HUDEP-2 (cell line): ENCODE results near the gene JMJD8.
A peak's percentile ranks its signal among the peaks of the same experiment; 100 is the strongest.

Experiments used
- DNase-seq, 76 experiments: peaks; one replicate each; lab custom pipeline; 2025; ENCODE audit not compliant: unreplicated experiment in 76 of 76; lab: John Stamatoyannopoulos, UW

The JMJD8 gene

DNA sequence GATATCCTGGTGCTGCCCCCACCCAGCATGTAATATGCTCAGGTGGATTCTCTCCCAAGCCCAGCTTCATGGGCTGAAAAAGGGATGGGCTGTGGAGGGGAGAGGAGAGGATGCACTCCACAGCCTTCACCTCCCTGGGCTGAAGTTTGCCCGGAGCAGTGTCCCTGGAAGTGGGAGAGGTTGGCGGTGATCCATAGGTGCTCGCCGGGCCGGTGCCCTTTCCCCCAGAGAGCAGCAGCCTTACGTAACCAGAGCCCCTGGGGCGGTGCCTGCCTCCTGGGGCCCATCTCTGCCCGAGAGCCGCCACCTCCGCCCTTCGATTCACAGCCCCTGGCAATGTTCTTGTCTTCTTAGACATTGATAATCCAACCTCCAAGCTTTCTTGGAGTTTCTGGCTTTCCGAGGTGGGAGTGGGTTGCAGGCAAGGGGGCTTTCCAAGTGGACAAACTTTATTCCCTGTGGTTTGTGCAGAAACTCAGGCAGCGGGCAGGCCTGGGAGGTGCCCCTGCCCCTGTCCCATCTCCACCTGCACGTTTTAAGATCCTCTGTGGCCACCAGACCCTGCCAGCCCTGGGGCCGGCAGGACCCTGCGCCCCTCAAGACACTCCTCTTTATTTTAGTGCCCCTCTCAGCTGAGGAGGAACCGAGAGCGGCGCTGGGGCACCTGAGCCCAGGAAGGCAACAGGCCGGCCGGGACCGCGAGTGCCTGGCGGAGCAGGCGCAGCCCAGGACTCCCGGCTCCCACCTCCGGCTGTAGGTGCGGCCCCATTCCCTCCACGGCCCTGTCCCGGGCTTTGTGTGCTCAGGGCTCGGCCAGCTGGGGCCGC is 38.1 kb downstream of the JMJD8 start:
- no peak for DNase-seq

- DNase-seq = no peak
These were observed 39.6 kb downstream of the JMJD8 start for GRCh38 chr16:644556-644955.

GRCh38 chr16:643050-643368 is 41.1 kb downstream of the JMJD8 start:
- DNase-seq = no peak

GRCh38 chr16:642189-643049 is 41.7 kb downstream of the JMJD8 start:
- DNase-seq = peak in 51 of 76 experiments; percentile 4 to 60 (median 35)

DNA sequence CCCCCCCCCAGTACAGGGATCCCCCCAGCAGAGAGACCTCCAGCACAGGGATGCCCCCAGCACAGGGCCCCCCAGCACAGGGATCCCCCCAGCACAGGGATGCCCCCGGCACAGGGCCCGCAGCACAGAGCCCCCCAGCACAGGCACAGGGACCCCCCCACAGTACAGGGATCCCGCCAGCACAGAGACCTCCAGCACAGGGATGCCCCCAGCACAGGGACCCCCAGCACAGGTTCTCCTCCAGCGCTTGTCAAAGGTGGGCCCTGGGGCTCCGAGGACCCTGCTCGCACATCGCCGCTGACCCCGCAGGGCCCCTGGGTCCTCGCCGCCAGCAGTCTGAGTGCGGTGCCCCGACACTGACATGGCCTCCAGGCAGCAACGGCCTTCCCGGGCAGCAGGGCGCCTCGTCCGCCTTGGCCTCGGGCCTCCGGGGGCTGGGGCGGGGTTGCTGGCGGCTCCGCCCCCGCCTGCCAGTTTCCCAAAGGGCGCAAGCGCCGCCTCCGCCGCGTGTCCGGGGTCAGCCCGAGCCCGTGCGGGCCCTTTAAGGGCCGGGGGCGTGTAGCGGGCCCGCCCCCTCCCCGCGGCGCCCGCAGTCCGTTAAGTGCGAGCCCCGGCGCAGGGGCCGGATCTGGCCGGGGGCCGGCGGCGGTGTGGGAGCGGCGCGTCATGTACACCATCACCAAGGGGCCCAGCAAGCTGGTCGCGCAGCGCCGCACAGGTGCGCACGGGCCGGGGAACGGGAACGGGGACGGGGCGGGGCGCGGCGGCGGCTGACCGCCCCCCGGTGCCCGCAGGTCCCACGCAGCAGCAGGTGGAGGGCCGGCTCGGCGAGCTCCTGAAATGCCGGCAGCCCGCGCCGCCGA is 42.6 kb downstream of the JMJD8 start, which contains the start of gene MCRIP2:
TSS of gene MCRIP2 (plus strand) at position 503 of the 863 bp plus-strand sequence. CDS start at position 667, 164 bp downstream.
- peak in 70 of 76 experiments; percentile 27 to 89 (median 73) for DNase-seq

DNA sequence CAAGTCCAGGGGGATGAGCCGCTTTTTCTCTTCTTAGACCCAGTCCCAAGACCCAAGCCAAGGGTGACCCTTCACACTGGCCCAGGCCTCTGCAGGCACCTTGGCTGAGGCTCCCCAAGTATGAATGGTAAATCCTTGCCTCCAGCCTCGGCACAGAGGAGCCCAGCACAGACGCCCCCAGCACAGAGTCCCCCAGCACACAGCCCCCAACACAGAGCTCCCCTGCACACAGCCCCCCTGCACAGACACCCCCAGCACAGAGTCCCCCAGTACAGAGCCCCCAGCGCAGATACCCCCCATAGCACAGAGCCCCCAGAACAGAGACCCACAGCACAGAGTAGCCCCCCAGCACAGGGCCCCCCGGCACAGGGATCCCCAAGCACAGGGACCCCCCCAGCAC is 43.5 kb downstream of the JMJD8 start:
- DNase-seq = no peak

GRCh38 chr16:638836-639235 is 45.3 kb downstream of the JMJD8 start:
- DNase-seq = no peak

DNA sequence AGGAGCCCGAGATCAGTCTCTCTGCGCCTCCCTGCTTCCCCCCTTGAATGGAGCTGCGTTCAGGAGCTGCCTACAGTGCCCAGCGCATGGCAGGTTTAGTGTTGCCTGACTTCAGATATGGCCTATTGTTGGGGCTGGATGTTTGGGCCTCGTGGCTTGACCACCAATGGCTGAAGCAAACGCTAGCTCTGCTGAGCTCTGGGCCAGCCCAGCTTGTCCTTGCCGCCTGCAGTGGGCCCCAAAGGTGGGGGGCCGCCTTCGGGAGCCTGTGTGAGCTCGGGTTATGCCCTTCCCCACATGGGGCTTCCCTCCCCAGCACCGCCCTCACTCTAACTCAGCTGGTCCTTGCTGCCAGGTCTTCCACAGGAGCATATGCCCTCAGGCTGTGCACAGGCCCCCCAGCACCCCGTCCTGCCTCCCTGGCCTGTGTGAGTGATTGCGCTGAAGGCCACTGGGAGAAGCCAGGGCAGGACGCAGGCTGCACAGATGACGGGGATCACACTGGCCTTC is 46.0 kb downstream of the JMJD8 start:
- DNase-seq = no peak

DNA sequence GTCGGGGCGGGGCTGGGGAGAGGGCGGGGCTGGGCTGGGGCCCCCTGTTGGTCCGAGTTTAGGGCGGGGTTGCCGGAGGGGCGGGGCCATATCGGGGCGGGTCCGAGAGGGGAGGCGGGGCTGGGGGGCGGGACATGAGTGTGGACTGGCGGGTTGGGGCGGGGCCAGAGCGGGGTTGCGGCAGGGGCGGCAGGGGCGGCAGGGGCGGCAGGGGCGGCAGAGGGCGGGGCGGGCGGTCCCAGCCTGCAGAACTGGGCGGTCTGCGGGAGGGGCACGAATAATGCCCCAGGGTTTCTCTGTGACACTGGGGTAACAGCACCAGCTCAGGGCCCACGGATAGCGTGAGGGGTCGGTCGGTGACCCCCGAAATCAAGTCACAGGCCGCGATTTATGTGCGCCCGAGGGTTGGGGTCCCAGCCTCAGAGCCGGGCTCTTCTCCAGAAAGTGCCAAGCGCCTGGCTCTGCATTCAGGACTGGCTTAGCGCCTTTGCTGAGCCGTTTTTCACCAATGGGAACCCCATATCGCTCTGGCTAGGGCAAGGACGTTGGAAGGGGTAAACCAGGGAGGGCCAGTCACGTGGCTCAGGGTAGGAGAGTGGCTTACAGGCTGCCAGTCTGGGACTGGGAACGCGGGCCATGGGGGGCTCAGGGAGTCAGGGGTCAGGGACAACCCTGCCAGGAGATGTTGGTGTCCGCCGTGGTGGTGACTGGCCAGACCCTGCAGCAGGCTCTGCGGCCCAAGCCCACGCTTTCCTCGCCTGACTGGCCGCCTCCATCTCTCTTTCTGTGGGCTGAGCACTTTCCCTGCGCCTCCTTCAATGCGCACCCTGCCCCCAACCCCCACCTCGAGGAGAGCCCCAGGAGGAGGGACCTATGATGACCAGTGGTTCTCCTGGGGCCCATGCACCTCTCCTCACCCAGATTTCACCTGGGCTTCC is 46.8 kb downstream of the JMJD8 start:
- peak in 58 of 76 experiments; percentile 11 to 94 (median 86) for DNase-seq

DNA sequence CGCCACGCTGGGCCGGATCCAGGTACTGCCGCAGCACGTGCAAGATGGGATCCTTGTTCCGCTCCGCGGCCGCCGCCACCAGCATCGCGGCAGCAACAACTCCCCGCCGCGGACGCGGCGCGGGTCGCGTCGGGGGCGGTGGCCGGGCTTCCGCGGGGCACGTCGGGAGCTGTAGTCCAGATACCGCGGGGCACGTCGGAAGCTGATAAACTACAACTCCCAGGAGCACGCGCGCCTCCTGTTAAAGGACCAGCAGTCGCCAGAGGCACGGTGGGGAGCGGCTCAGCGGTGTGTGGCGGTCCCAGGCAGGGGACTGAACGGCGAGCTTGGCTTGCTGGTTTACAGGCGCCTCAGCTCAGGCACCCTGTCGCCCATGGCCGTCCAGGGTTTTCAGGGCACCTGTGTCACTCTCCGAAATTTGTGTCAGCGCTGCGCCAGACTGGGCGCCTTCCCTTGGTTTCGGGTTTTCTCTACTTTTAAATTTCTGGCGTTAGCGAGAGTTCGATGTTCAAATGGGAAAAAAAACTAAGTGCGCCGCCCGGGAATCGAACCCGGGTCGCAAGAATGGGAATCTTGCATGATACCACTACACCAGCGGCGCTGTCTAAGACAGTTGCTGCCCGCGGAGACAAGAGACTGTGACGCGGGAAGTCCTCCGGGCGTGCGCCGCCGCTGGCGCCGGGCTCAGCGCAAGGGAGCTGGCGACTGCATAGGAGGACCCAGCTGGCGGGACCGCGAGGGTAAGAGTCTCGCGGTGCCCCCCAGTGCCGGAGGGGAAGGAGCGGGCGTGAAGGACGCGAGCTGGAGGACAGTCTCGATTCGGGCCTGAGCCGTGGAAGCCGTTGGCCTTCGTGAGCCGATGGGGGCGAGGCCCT is 47.7 kb downstream of the JMJD8 start, which contains the start of gene METTL26:
TSS of gene METTL26 (minus strand) at position 100 of the 875 bp plus-strand sequence. CDS start at position 85, 15 bp downstream.
- peak in 75 of 76 experiments; percentile 18 to 98 (median 88) for DNase-seq

DNA sequence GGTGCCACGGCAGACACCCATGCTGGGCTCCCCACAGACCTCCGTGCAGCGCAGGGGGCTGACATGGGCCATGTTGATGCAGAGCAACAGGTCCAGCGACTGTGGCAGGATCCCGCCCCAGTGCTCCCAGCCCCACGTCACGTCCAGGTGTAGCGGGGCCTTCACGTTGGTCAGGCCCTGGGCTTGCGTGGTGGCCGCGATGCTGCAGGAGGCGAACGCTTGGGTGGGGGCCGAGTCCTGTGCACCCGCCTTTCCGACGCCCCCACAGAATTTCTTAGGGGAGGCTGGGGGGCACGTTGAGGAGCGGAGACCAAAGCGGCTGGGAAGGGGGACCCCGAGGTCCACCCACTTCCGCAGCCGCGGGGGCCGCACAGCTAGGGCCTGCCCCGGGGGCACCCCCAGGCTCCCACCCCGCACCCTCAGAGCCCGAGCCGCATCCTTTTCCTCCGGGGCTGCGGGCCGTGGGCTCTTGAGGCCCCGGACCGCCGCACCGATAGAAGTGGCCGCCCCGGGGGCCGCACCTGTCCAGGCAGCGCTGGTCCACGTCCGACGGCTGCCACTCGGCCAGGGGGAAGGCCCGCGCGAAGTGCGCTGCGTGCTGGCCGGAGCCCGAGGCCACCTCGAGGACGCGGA is 48.4 kb downstream of the JMJD8 start:
- DNase-seq = no peak

GRCh38 chr16:634996-635395 is 49.1 kb downstream of the JMJD8 start:
- no peak for DNase-seq

DNA sequence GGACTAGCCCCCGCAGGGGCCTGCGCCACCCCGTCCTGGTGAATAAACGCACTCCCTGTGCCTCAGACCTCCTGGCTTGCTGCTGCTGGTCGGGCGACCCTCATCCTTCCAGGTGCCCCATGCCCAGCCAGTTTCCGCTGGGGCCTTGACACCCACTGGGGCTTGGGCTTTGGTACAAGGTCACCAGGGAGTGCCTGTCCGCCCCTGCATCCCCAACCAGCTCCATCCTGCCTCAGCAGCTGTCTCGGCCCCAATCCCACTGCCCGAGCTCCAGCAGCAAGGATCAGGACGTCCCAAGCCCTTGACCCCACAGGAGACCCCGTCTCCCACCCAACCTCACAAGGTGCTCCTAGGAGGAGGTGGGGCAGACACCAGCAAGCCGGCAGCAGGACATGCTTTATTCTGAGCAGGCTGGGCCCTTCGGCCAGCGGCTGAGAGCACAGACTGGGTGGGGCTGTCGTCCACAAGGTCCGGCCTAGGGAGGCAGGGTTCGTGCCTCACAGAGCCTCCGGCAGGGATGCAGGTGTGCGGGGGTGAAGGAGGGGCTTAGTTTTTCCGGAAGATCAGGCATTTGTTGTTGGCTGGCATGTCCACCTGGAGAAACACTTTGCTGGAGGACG is 50.0 kb downstream of the JMJD8 start:
- DNase-seq = no peak

DNA sequence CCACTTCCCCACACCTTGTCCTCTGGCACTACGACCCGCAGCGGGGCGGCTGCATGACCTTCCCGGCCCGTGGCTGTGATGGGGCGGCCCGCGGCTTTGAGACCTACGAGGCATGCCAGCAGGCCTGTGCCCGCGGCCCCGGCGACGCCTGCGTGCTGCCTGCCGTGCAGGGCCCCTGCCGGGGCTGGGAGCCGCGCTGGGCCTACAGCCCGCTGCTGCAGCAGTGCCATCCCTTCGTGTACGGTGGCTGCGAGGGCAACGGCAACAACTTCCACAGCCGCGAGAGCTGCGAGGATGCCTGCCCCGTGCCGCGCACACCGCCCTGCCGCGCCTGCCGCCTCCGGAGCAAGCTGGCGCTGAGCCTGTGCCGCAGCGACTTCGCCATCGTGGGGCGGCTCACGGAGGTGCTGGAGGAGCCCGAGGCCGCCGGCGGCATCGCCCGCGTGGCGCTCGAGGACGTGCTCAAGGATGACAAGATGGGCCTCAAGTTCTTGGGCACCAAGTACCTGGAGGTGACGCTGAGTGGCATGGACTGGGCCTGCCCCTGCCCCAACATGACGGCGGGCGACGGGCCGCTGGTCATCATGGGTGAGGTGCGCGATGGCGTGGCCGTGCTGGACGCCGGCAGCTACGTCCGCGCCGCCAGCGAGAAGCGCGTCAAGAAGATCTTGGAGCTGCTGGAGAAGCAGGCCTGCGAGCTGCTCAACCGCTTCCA is 50.6 kb downstream of the JMJD8 start:
- DNase-seq = no peak

DNA sequence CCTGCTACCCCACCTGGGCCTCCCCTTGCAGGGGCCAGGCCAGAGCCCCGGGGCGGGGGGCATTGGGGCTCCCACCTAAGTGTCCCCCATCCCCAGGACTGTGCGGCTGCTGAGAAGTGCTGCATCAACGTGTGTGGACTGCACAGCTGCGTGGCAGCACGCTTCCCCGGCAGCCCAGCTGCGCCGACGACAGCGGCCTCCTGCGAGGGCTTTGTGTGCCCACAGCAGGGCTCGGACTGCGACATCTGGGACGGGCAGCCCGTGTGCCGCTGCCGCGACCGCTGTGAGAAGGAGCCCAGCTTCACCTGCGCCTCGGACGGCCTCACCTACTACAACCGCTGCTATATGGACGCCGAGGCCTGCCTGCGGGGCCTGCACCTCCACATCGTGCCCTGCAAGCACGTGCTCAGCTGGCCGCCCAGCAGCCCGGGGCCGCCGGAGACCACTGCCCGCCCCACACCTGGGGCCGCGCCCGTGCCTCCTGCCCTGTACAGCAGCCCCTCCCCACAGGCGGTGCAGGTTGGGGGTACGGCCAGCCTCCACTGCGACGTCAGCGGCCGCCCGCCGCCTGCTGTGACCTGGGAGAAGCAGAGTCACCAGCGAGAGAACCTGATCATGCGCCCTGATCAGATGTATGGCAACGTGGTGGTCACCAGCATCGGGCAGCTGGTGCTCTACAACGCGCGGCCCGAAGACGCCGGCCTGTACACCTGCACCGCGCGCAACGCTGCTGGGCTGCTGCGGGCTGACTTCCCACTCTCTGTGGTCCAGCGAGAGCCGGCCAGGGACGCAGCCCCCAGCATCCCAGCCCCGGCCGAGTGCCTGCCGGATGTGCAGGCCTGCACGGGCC is 51.4 kb downstream of the JMJD8 start:
- DNase-seq = no peak

DNA sequence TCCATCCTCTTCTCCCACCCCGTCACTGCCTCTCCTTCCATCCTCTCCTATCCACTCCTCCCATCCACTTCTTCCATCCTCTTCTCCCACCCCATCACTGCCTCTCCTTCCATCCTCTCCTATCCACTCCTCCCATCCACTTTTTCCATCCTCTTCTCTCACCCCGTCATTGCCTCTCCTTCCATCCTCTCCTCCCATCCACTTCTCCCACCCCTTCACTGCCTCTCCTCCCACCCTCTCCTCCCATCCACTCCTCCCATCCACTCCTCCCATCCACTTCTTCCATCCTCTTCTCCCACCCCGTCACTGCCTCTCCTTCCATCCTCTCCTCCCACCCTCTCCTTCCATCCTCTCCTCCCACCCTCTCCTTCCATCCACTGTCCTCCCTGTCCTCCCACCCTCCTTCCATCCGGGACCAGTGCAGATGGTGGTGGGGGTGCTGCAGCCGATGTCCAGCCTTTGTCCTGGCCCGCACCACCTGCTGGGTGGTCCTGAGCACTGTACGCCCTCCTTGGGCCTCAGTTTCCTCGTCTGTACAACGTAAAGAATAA is 52.3 kb downstream of the JMJD8 start:
- DNase-seq = no peak
